ENCODE results near the gene HAUS2.
A peak's percentile ranks its signal among the peaks of the same experiment; 100 is the strongest.
"Not testable (repeated sequence)": the region's sequence is repeated elsewhere in the genome, so short reads cannot be mapped to it uniquely, and the experiment has no call there.

Gene HAUS2

DNA sequence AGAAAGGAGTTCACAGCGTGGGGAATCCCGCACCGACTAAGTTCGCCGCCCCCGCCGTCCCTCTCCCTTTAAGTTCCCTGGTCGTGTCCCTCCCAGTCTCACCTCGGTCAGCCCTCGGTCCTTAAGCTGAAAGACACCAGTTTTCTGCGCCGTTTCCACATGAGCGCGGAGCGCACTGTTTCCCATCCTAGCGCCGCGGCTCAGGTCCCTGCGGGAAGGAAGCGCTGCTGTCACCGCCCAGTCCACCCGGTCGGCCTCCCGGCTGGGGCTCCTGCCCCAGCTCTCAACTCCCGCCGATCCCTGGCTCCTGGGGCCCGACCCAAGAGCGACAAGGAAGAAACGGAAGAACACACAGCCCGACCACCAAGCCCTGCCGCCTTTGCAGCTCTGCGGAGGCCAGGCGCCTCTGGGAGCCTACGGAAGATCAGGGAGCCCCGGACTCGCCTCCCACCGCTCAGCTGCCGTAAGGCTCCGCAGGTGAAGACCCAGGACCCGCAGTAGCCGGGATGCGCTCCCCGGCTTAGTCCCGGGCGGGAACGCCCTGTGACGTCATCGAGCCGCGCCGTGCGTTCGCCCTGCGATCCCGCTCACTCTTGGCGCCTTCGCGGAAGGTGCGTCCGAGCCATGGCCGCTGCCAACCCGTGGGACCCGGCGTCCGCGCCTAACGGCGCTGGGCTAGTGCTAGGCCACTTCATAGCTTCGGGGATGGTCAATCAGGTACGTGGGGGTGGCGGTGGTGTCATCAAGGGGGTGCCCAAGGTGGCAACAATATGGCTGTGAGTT is at the start of gene HAUS2, which contains the start of gene LRRC57:
HAUS2 (plus strand) TSS at position 590 of the 783 bp plus-strand sequence; CDS start at position 625, 35 bp downstream.
LRRC57 (minus strand) TSS at position 545 of the 783 bp plus-strand sequence; CDS start at position 186, 359 bp downstream.
- DNase-seq (ENCODE audit: low read depth), result peak; percentile 76

DNA sequence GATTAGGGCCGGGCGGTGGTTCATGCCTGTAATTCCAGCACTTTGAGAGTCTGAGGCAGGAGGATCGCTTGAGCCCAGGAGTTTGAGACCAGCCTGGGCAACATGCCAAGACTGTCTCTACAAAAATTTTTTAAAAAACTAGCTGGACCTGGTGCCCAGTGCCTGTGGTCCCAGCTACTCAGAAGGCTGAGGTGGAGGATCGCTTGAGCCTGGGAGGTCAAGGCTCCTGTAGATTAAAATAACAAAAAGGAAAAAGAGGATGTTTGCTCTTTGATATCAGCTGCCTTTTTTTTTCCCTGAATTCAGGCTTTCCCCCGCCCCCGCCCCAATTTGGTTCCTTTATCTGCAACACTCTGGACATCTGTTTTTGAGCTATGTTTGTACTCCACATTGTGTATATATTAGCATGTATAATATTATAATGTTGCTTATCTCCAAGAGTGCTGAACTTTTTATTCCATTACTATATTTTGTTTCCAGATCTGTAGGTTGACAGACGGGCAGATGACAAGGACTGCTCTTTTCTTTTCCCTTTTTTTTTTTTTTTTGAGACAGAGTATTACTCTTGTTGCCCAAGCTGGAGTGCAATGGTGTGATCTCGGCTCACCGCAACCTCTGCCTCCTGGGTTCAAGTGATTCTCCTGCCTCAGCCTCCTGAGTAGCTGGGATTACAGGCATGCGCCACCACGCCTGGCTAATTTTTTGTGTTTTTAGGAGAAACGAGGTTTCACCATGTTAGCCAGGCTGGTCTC is 48.6 kb upstream of the HAUS2 start:
- no peak for DNase-seq (ENCODE audit: low read depth)

DNA sequence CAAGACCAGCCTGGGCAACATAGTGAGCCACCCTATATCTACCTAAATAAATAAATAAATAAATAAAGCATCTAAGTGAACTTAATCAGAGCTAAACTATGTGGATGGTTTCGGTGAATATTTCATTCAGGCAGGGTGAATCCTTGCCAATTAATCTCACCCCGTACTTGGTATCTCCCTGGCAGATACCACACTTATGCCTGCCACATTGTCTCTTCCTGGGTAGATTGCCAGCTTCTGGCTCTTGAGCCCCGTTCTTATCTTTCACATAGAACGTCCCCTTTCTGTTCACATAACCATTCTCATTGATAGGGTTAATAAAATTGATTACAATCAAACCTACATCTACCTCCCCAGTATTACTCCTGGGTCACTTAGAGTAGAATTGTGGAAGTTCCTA is 46.2 kb upstream of the HAUS2 start:
- no peak for DNase-seq (ENCODE audit: low read depth)

DNA sequence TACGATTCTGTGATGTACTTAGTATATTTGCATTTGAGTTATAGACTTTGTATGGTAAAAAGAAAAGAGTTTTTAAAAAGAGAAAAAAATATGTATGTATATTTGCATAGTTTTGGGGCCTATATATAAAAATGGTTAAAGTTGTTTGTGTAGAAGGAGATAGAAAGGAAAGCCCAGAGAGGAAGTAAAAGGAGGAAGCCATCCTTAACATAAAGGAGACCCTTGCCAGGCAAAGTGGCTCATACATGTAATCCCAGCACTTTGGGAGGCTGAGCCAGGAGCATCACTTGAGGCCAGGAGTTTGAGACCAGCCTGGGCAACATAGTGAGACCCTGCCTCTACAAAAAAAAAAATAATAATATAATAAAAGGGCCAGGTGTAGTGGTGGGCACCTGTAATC is 44.8 kb upstream of the HAUS2 start:
- DNase-seq (ENCODE audit: low read depth), result no peak

DNA sequence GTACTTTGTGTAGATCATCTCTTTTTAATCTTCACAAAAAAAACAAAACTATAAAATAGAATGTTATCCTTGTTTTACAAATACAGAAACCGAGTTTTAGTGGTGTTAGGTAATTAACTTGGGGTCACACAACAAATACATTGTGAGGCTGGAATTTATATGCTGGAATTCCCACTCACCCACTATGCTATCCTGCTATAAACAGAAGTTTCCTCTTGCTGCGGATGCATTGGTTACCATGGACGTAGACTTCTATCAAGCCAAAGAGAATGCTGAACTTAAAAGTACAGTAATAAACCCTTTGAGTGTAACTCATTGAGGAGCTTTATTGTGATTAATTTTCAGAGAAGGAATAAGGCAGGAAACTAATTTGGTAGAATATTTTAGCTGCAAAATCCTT is 44.0 kb upstream of the HAUS2 start:
- DNase-seq (ENCODE audit: low read depth), result no peak

DNA sequence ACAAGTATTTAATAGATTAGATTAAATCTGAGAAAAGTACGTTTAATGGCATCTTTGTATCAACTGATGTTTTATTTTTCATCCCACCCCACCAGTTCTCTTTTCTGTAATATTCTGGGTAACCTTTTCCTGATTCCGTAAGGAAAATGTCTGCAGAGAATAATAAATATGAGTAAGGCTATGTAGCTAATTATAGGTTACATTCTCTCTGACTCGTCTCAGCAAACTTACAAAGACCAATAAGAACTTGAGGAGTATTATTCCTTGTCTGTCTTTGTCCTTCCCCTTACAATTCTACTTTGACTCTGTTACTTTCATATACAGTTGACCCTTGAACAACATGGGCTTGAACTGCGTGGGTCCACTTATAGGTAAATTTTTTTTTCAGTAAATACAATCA is 41.1 kb upstream of the HAUS2 start:
- DNase-seq (ENCODE audit: low read depth), result no peak

DNA sequence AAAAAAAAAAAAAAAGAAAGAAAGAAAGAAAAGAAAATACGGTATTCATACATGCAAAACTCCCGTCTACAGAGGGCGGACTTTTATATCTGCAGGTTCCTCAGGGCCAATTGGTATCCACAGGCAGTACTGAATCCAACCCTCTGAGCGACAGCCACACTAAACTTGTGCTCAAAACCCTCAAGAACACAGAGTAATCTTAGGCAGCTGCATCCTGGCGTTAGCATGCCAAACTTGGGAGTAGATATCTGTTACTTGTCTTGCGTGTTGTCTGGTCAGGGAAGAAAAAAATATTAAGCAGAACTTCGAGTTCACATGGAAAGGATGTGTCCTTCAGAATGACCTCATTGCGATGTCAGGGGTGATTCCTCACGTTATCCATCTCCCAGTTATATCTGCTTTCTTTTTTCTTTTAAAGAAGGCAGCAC is 40.4 kb upstream of the HAUS2 start:
- DNase-seq (ENCODE audit: low read depth), result peak; percentile 91

DNA sequence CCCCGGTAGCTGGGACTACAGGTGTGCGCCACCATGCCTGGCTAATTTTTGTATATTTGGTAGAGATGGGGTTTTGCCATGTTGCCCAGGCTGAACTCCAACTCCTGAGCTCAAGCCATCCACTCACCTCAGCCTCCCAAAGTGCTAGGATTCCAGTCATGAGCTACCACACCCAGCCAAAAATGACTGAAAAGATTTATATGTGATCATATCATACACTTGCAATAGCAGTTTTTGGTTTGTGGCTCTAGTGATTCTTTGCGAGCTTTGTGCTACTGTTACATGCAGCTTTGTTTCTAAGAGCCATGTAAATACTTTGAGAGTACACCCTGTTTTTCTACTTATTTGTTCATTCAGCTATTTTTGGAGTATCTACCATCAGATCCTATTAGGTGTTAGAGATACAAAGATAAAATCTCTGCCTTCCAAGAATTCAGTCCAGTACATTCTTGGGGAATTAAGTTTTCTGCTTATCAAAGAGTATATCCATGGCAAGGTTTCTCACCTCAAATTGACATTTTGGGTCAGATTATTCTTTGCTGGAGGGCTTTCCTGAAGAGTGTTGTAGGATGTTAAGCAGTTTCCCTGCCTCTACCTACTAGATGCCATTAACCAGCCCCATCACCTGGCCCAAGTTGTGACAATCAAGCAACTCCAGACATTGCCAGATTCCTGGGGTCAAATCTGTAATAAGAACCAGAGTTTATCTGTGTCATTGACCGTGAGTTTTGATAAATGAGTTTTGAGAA is 38.2 kb upstream of the HAUS2 start:
- peak; percentile 36 for DNase-seq (ENCODE audit: low read depth)

DNA sequence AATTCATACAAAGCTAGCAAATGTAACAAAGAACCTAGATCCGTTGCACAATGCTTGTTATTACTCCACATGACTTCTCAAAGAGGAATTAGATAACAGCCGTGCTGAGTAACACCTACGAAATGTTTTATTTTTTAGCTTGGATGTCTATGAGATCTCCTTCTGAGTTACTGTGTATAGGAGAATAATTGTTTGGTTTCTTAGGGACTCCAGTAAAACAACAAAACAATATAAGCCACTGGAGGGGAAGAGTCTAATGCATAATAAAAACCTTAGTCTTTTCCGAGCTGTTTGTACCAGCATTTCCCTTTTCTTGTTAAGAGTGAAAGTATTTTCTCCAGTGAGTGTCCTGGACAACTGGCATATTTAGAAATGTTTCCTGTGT is 37.6 kb upstream of the HAUS2 start:
- peak; percentile 93 for DNase-seq (ENCODE audit: low read depth)

DNA sequence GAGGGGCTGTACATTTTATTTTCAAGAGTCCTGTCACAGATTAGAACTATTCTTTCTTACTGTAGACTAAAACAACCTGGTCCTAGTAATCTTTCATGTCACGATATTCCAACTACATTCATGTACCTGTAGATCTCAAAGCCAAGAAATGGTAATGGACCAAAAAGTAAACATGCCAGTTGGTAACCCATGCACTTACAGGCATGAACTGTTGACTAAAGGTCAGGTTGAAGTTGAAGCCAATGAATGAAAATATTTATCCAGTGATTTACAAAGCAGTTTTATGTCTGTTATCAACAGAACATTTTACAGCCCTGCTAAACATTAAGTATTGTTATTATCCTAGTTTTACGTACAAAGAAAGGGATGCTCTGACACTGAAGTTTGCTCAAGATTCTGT is 25.3 kb upstream of the HAUS2 start:
- no peak for DNase-seq (ENCODE audit: low read depth)

DNA sequence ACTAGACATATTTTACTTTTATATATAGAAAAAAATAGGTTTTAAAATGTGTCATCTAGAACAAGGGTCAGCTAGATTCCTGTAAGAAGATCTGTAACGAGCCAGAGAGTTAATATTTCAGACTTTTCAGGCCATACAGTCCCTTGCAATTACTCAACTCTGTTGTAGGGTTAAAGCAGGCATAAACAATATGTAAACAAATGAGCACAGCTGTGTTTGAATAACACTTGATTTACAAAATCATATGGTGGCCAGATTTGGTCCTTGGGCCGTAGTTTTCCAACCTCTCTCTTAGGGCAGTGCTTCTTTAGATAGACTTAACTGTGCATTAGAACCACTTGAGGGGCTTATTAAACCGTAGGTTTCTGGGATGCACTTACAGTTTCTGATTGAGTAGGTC is 19.7 kb upstream of the HAUS2 start:
- no peak for DNase-seq (ENCODE audit: low read depth)

DNA sequence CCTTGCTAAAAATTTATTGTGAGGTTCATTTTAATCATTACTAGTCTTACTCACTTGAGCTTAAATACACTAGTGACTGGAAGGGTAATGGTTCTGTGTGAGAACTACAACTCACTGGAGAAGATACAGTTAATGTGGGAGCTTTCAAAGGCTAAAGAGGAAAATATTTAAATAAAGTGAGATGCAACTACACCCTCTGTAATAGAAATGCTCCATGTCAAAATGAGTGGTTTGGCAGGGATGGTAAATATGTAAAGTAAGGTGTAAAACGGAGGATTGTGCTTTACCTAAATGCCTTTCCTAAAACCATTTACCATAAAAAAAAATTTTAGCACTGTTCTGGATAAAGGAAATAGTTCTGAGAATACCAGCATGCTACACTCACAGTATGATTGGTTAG is 15.4 kb upstream of the HAUS2 start:
- no peak for DNase-seq (ENCODE audit: low read depth)

DNA sequence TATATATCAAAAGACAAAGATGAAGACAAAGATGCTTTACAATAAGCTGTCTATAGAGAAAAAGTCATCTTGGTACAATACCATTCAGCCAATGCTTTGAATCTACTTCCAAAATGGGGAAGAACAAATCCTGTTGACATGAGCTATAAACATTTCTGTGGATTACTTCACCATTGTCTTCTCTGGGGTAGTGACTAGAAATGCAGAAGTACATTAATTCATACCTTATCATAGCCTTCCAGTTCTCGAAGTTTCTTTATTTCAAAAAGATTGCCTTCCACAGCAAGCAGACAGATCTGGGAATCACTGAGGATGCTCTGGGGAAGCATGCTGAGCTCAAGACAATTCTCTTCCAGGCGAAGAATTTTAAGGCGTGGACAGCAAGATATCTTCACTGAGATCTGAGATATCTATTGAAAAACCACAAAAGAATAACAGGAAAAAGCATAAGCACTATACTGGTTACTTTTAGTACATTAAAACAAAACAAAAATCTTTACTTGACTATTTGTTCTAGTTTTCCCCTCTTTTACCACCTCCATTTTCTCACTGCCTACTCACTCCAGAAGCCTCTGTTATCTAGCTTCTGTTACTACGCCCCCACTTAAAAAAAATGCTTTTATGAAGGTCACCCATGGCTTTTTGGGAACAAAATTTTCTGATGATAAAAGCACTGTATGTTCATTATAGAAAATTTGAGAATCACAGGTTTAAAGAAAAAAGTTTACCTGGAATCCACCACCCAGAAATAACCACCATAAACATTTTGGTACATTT is 3.6 kb upstream of the HAUS2 start:
- DNase-seq (ENCODE audit: low read depth), result no peak

DNA sequence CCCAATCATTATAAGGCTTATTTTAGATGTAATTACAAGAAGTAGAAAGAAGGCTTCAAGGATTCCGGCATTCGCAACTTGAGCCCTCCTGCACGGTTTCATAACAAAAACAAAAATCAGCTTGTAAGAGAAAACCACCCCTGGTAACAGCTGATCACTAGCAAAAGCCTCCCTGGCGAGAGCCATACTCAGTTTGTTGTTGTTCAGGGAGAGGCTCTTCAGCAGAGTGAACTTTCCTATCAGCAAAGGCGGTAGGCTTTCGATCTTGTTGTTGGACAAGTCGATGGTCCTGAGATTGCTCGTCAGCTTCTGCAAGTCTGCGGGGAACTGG is 755 bp upstream of the HAUS2 start:
- peak; percentile 54 for DNase-seq (ENCODE audit: low read depth)

DNA sequence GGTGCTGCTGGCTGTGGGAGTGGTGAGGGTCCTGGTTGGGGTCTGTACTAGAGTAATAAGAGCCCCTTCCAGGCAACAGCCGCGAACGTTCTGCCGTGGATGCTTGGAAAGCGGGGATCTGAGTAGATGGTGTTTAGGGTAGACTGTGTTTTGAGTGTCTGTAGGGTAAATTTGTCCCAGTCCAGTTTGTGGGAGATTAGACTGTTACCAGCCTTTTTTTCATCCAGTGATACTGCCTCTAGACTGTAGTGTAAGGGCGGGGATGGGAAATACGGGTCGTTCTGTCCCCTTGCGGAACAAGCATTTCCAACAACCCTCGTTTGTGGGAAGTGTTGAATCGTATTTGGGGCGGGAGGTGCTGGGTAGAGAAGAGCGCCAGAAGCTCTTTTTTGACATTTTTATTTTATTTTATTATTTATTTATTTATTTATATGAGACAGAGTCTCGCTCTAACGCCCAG is 424 bp downstream of the HAUS2 start:
- DNase-seq (ENCODE audit: low read depth), result peak; percentile 28

DNA sequence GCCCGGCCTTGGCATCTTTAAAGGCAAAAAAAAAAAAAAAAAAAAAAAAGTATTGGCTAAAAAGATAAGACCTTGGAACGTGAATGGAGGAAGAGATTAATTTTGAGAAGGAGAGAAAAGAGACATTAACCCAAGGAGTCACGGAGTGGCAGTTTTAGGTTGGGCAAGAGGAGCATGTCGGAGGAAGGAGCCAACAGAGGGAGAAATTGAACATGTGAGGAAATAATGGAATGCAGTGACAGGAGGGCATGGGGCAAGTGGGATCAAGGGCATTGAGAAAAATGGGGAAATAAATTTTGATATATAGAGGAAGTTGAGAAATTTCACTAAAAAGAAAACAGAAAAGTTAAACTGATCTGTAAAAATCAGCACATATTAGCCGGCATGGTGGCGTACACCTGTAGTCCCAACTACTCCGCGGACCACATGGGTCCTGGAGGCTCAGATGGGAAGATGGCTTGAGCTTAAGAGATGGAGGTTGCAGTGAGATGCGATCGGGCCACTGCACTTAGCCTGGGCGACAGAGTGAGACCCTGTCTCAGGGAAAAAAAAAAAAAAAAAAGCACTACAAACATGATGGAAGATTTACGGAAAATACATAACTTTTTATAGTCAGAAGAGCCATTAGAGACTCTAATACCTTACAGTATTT is 1.2 kb downstream of the HAUS2 start:
- no peak for DNase-seq (ENCODE audit: low read depth)

DNA sequence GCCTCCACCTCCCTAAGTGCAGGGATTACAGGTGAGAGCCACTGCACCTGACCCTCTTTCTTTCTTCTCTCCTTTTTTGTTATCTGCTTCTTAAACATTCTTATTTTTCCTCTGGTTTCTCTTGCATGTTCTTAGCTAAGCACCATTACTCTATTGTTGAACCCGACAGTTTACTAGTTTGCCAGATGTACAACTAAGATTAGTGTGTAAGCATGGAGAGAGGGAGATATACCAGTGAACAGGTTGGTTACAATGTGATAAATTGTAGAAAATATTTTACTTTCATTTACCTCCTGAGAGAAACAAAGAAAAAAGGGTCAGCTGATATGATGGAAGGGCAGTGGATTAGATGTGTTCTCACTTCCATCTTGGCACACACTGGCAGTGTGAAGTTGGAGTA is 4.9 kb downstream of the HAUS2 start:
- no peak for DNase-seq (ENCODE audit: low read depth)

DNA sequence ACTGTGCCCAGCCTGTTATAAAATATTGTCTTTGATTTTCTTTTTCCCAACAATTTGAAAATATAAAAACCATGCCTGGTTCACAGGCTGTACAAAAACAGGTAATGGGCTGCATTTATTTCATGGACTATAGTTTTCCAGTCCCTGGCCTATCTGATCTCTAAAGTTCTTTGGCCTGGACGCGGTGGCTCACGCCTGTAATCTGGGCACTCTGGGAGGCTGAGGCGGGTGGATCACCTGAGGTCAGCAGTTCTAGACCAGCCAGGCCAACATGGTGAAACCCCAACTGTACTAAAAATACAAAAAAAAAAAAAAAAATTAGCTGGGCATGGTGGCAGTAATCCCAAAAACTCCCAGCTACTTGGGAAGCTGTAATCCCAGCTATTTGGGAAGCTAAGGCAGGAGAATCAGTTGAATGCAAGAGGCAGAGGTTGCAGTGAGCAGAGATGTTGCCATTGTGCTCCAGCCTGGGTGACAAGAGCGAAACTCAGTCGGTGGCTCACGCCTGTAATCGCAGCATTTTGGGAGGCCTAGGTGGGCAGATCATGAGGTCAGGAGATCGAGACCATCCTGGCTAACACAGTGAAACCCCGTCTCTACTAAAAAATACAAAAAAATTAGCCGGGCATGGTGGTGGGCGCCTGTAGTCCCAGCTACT is 8.0 kb downstream of the HAUS2 start:
- not testable (repeated sequence) for DNase-seq (ENCODE audit: low read depth)

DNA sequence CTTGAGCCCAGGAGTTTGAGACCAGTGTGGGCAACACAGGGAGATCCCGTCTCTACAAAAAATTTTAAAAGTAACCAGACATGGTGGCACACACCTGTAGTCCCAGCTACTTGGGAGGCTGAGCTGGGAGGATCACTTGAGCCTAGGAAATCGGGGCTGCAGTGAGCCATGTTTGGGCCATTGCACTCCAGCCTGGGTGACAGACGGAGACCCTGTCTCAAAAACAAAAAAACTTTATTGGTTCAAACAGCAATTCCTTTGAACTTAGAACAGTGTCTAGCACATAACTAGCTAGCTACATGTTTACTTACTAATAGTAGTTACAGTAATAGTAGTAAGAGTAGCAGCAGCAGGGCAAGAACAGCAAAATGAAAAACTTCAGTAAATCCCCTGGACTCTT is 10.1 kb downstream of the HAUS2 start:
- no peak for DNase-seq (ENCODE audit: low read depth)

DNA sequence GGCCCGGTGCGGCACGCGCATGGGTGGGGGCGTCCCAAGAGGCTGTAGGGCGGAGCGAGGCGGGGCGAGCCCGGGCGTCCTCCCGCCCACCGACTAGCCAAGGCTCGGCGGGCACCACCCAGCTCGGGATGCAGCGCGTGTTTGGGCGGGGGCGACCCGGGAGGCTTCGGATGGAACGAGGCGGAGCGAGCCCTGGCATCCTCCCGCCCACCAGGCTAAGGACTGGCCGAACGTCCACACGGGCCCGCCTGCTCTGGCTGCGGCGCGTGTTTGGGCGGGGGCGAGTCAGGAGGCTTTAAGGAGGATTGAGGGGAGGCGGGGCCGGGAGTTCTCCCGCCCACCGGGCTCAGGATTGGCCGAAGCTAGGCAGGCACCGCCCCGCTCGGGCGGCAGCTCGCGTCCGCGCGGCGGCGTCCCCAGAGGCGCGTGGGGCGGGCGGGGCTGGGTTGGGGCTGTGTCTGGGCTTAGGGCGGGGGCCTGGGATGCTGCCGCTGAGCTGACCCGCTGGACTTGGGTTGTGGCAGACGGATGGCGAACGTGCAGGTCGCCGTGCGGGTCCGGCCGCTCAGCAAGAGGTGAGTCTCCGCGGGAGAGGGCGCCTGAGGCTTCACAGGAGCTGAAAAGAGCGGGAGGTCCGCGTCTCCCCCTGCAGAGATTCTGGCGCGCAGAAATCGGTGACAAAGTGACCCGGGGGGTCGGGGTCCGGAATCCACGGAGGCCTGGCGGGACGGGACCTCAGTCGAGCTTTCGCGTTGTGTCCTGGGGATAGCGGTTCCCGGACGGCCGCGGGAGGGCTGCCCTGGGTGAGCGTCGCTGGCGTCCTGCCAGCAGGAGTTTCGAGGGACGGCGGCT is 26.8 kb downstream of the HAUS2 start, which contains the start of gene STARD9:
STARD9 (plus strand) TSS at position 419 of the 852 bp plus-strand sequence; CDS start at position 529, 110 bp downstream.
- DNase-seq (ENCODE audit: low read depth), result peak; percentile 96

All from amniotic epithelial cell (primary cell).